Heart right ventricle (tissue), 16 donors: ENCODE measurements around the gene TMPRSS9. TPM values are rescaled to one million over a fixed set of nuclear protein-coding genes. Genes with fewer than 3 reads are reported as not detected.

Source experiments
- ATAC-seq, 8 donors: fragments of 200-7000 bp; cut with Tn5 transposase; one replicate each; pipeline ENCODE4 v1.9.1; 2020; ENCODE audit warnings: mild to moderate bottlenecking in 8 of 8, moderate library complexity in 8 of 8, moderate number of reproducible peaks in 1 of 8
- DNase-seq, 2 donors: peaks; one replicate each; pipeline ENCODE4 v3.0.0-alpha.2; 2020
- H3K27ac ChIP-seq, 10 donors: fragments of 200-600 bp; sonication (generic) in 2 of 10; one replicate each; pipeline versions ENCODE4 v1.5.0 to v1.8.0; 2020 to 2022; ENCODE audit warnings: mild to moderate bottlenecking in 3 of 10
- H3K27me3 ChIP-seq, 7 donors: fragments of 200-600 bp; one replicate each; pipeline ENCODE4 v1.8.0; 2021 to 2022; ENCODE audit warnings: mild to moderate bottlenecking in 2 of 7
- H3K36me3 ChIP-seq, 9 donors: fragments of 200-600 bp; sonication (generic) in 1 of 9; one replicate each; pipeline versions ENCODE4 v1.5.0 to v1.8.0; 2020 to 2022; ENCODE audit warnings: mild to moderate bottlenecking in 2 of 9
- H3K4me1 ChIP-seq, 9 donors: fragments of 200-600 bp; sonication (generic) in 1 of 9; one replicate each; pipeline versions ENCODE4 v1.5.0 to v1.8.0; 2020 to 2022; ENCODE audit warnings: mild to moderate bottlenecking in 4 of 9
- H3K4me3 ChIP-seq, 10 donors: fragments of 200-600 bp; sonication (generic) in 2 of 10; one replicate each; pipeline versions ENCODE4 v1.5.0 to v1.8.0; 2020 to 2022; ENCODE audit warnings: mild to moderate bottlenecking in 7 of 10, moderate library complexity in 2 of 10
- H3K9me3 ChIP-seq, 11 donors: fragments of 200-600 bp in 10 of 11; sonication (generic) in 2 of 11; one replicate each; pipeline versions ENCODE4 v1.5.0 to v1.8.0; 2013 to 2022; ENCODE audit warnings: mild to moderate bottlenecking in 2 of 11, control low read depth in 1 of 11, moderate library complexity in 1 of 11
- CTCF ChIP-seq, 9 donors: fragments of 200-600 bp; sonication (generic) in 2 of 9; IDR thresholded peaks; one replicate each; pipeline versions ENCODE4 v1.5.0 to v1.8.0; 2021 to 2022; ENCODE audit warnings: antibody characterized with exemption in 9 of 9, mild to moderate bottlenecking in 5 of 9, moderate library complexity in 1 of 9
- WGBS, 2 donors: extraction: QIAGEN DNeasy Blood & Tissue Kit; methylation state at CpG; one replicate each; pipeline ENCODE4 v1.1.7; 2013; ENCODE audit warnings: inconsistent platforms in 1 of 2; 5-methylcytosine and 5-hydroxymethylcytosine counted together
- intact Hi-C, 10 donors: fragments of 100-400 bp; cut with DNase I; formaldehyde crosslinking; loops; one replicate each; pipeline versions ENCODE4 v1.11.1 to v1.14.2; 2022
- polyA plus RNA-seq, 2 donors: library from polyadenylated mRNA; stranded (reverse); fragments of 200-250 nt; gene quantifications; one replicate each; pipeline ENCODE4 v1.2.3, GENCODE V29; 2013
- total RNA-seq, 10 donors: library from RNA; stranded (reverse); fragmentation: NEBNext Ultra II Directional in 3 of 10; extraction: Animal tissue kit (Norgen Biotek cat#: 25700) in 3 of 10; gene quantifications; one replicate each; pipeline versions ENCODE4 v1.2.1 to v1.2.4, GENCODE V29; 2021 to 2023
- donor health status: Arrhythmogenic right ventricular cardiomyopathy.
- donor health status: ischemic (EF 13 %, LVEDD 7.1; RV severe dilation, severe dysfunction).
- donor health status: healthy with polysubstance abuse.
- donor health status: DM: no; HTN: yes; CAD: no.
- donor health status: DM: no; HTN: no; CAD: no.
- donor health status: ischemic (EF 25% LVEDD 6.9; RV normal size, moderate dysfunction).
- donor health status: ischemic (EF 25% LVEDD 5.7; RV mildly dilated, moderate dysfunction).
- donor health status: healthy.
- donor health status: DM: yes; HTN: yes; CAD: no.
- donor health status: Ischemic cardiomyopathy.
- donor health status: ischemic (EF 35%, LVEDD 5.7; RV mildly dilated, moderate dysfunction).
- donor health status: nonischemic (EF 11% LVEDD 7.7; RV severe dilation, severe dysfunction).
- donor health status: DM: yes; HTN: yes; CAD: no.
- donor health status: PGD.
- donor health status: ischemic (EF 29% LVEDD 5.4; RV normal size, mild dysfunction).
- donor health status: nonischemic (EF 23%, LVEDD 6.1; RV moderate dilation, normal function).

TMPRSS9 gene
- total and polyA plus RNA-seq, 12 donors, result 0.01 TPM; not detected in 11

- 86 to 87% methylated on average over 16 of the region's 16 CpGs for WGBS, 2 donors
- DNase-seq (no peak), ATAC-seq (no peak)
- no peaks in the 10 kb centered on the region for H3K27me3 ChIP-seq
- peak overlapping the region in 1 of 10 donors; percentile 93 for H3K27ac ChIP-seq
- peaks cover 0 to 47% (median 0%) of the 10 kb centered on the region in 9 donors for H3K36me3 ChIP-seq
- peaks cover 19 to 45% (median 41%) of the 10 kb centered on the region in 9 donors for H3K4me1 ChIP-seq
- TF ChIP-seq CTCF (IDR thresholded peaks at IDR 0.05), result no peak
- H3K9me3 ChIP-seq, result no peaks in the 10 kb centered on the region
- peak overlapping the region in 3 of 10 donors; percentile 71 to 92 (median 91) for H3K4me3 ChIP-seq
- intact Hi-C loops, result no loop called here
Observed at GRCh38 chr19:2326699-2327360, 33.2 kb upstream of the TMPRSS9 start.

GRCh38 chr19:2327773-2328400, 32.2 kb upstream of the TMPRSS9 start:
- no peak for TF ChIP-seq CTCF (IDR thresholded peaks at IDR 0.05)
- H3K27ac ChIP-seq, result peak overlapping the region in 9 of 10 donors; percentile 79 to 93 (median 85)
- H3K27me3 ChIP-seq, result no peaks in the 10 kb centered on the region
- ATAC-seq, result peak in 4 of 8 donors; percentile 13 to 45 (median 36)
- DNase-seq, result peak in 1 of 2 donors; percentile 10
- 1 to 2% methylated on average over 18 of the region's 18 CpGs for WGBS, 2 donors
- peaks cover 23 to 54% (median 51%) of the 10 kb centered on the region in 9 donors for H3K4me1 ChIP-seq
- H3K4me3 ChIP-seq, result peak overlapping the region; percentile 71 to 100 (median 96)
- no peaks in the 10 kb centered on the region for H3K9me3 ChIP-seq
- intact Hi-C loops, result no loop called here
- peaks cover 0 to 37% (median 0%) of the 10 kb centered on the region in 9 donors for H3K36me3 ChIP-seq

- WGBS, 2 donors, result 0% methylated on average over 80 to 89 of the region's 89 CpGs
- Histone ChIP-seq H3K4me3 (peak within 1 kb of the TSS; percentile 71 to 100 (median 96)), H3K27ac (peak within 1 kb of the TSS; percentile 35 to 93 (median 84)), H3K27me3 (no peaks in the 10 kb centered on the region), H3K4me1 (peaks cover 23 to 58% (median 51%) of the 10 kb centered on the region in 9 donors), H3K9me3 (no peaks in the 10 kb centered on the region), H3K36me3 (peaks cover 0 to 30% (median 0%) of the 10 kb centered on the region in 9 donors)
- intact Hi-C loops, result no loop called here
- TF ChIP-seq CTCF (IDR thresholded peaks at IDR 0.05), result no peak
- DNase-seq (peak; percentile 90 to 93), ATAC-seq (peak; percentile 88 to 98 (median 96))
Observed at GRCh38 chr19:2328401-2329148, 31.5 kb upstream of the TMPRSS9 start, which contains the start of the genes LSM7 and SPPL2B. TSS of gene LSM7 (minus strand) at chr19:2328586. CDS start at chr19:2328566, 20 bp downstream. TSS of gene SPPL2B (plus strand) at chr19:2328684. CDS start at chr19:2328710, 26 bp downstream.

- Histone ChIP-seq H3K36me3 (peaks cover 0 to 25% (median 0%) of the 10 kb centered on the region in 9 donors), H3K4me1 (peaks cover 23 to 63% (median 51%) of the 10 kb centered on the region in 9 donors), H3K4me3 (peak overlapping the region; percentile 71 to 100 (median 96)), H3K27me3 (no peaks in the 10 kb centered on the region), H3K9me3 (no peaks in the 10 kb centered on the region), H3K27ac (peak overlapping the region in 9 of 10 donors; percentile 79 to 93 (median 85))
- intact Hi-C loops, result no loop called here
- ATAC-seq, result peak in 1 of 8 donors; percentile 4
- TF ChIP-seq CTCF (IDR thresholded peaks at IDR 0.05), result no peak
- DNase-seq, result no peak
- WGBS, 2 donors, result 3 to 4% methylated on average over 16 of the region's 16 CpGs
Observed at GRCh38 chr19:2329149-2329478, 31.0 kb upstream of the TMPRSS9 start.
